ENCODE measurements around the gene ASPSCR1. TPM values are rescaled to one million over a fixed set of nuclear protein-coding genes. Genes with fewer than 3 reads are reported as not detected.
A peak's percentile ranks its signal among the peaks of the same experiment; 100 is the strongest.

ASPSCR1 gene
- total and polyA plus RNA-seq, 2 of the 13 experiments (the other 11 are each of a cell fraction or from before 2014, with no cell fraction given), result 274 to 314 TPM

GRCh38 chr17:82037092-82037888, 59.9 kb downstream of the ASPSCR1 start, which contains the start of gene DCXR (continued):
- TF ChIP-seq SKI (IDR thresholded peaks at IDR 0.05; ENCODE audit: partially characterized antibody), result peak; percentile 83

GRCh38 chr17:82037889-82038195, 60.4 kb downstream of the ASPSCR1 start:
- H3K9ac ChIP-seq (ENCODE audit: insufficient read depth, low read depth, low read length), result peak overlapping the region; percentile 42
- ChIA-PET CTCF (ENCODE audit: low intra/inter-chr PET ratio, low total read pairs) (interaction anchor here (1.1 to 1.8 kb wide), 2 partner anchors 13 to 79 kb away, joined by 3 to 7 read pairs; no protein-coding TSS in a partner anchor), POLR2A (interaction anchor here (0.7 to 6.2 kb wide), 53 partner anchors 11 to 335 kb away, joined by 3 to 112 read pairs (median 5); partner anchors contain the start of genes ALYREF, ANAPC11, ARHGDIA and CENPX)
- H3K9me3 ChIP-seq (ENCODE audit: low read length), result no peaks in the 10 kb centered on the region
- FAIRE-seq (no peak), ATAC-seq (no peak), DNase-seq (ENCODE audit: low spot score) (no peak)
- 9% methylated on average over 10 of the region's 10 CpGs for WGBS (ENCODE audit: low lambda C conversion rate)
- H2AFZ ChIP-seq (ENCODE audit: low read length), result peak overlapping the region; percentile 24
- peak overlapping the region; percentile 8 to 98 (median 16); a peak in 5 of 6 replicates for H3K4me3 ChIP-seq (replicated peaks in 1 of 3; ENCODE audit: insufficient read depth in 1 of 3, low read depth in 2 of 3, low read length in 3 of 3)
- peaks cover 13% of the 10 kb centered on the region for H3K79me2 ChIP-seq (ENCODE audit: insufficient read depth, low read length)
- in situ Hi-C loops (cut with HindIII; ENCODE audit: extremely low pct_ligation_motif_present, low pct_unique_long_range_greater_than_20kb) (loop anchor here (5.0 kb wide), 1 partner anchor 119 kb away; no protein-coding TSS in a partner anchor), intact Hi-C loops (cut with micrococcal nuclease; ENCODE audit: unreplicated experiment) (loop anchor here (1.0 to 5.0 kb wide), 5 partner anchors 13 to 114 kb away; partner anchors contain the start of genes GPS1, LRRC45 and RFNG)
- H3K27ac ChIP-seq (ENCODE audit: extremely low read length, insufficient read depth, low read length), result peak overlapping the region; percentile 91
- peaks cover 5 to 12% of the 10 kb centered on the region in 2 experiments for H3K36me3 ChIP-seq (replicated peaks in 1 of 2; ENCODE audit: control insufficient read depth in 1 of 2, insufficient read depth in 2 of 2, low read length in 2 of 2)
- peaks cover 20% of the 10 kb centered on the region for H4K20me1 ChIP-seq (ENCODE audit: insufficient read depth, low read length)
- H3K27me3 ChIP-seq (ENCODE audit: control insufficient read depth in 1 of 2, insufficient read depth in 2 of 2, low read length in 2 of 2), result no peaks in the 10 kb centered on the region
- H3K4me1 ChIP-seq (ENCODE audit: insufficient read depth, low read length), result peaks cover 57% of the 10 kb centered on the region
- BruUV-seq (replicated peaks), result TSS peak; percentile 92
- H3K4me2 ChIP-seq (ENCODE audit: low read depth, low read length), result peak overlapping the region; percentile 73
- TF ChIP-seq ZNF317 (CRISPR knock-in tag; IDR thresholded peaks at IDR 0.05) (no peak), KDM1A (CRISPR knock-in tag; IDR thresholded peaks at IDR 0.05) (no peak), ZNF496 (CRISPR knock-in tag; IDR thresholded peaks at IDR 0.05; ENCODE audit: insufficient replicate concordance) (no peak), ZBTB3 (CRISPR knock-in tag; IDR thresholded peaks at IDR 0.05; ENCODE audit: borderline replicate concordance, low read depth) (no peak), PREB (CRISPR knock-in tag; IDR thresholded peaks at IDR 0.05) (no peak), HBP1 (CRISPR knock-in tag; IDR thresholded peaks at IDR 0.05; ENCODE audit: low read depth) (no peak), GATAD2A (CRISPR knock-in tag; IDR thresholded peaks at IDR 0.05) (no peak), NFIB (CRISPR knock-in tag; IDR thresholded peaks at IDR 0.05; ENCODE audit: borderline replicate concordance) (no peak), TCF7 (IDR thresholded peaks at IDR 0.05; ENCODE audit: low read depth) (peak; percentile 64; the same call in 1 of the 2 replicates), TRIM22 (IDR thresholded peaks at IDR 0.05) (no peak), ZNF451 (CRISPR knock-in tag; IDR thresholded peaks at IDR 0.05) (no peak), ZFP82 (CRISPR knock-in tag; IDR thresholded peaks at IDR 0.05; ENCODE audit: borderline replicate concordance) (peak; percentile 14; the same call in 1 of the 2 replicates), GMEB1 (CRISPR knock-in tag; IDR thresholded peaks at IDR 0.05; ENCODE audit: borderline replicate concordance) (no peak), ZNF772 (CRISPR knock-in tag; IDR thresholded peaks at IDR 0.05) (no peak), E2F5 (CRISPR knock-in tag; conservative IDR thresholded peaks at IDR 0.05) (no peak)
